ENCODE data around the gene VGLL2. TPM values are rescaled to one million over a fixed set of nuclear protein-coding genes. Genes with fewer than 3 reads are reported as not detected.

Gene VGLL2
- total and polyA plus RNA-seq, 2 donors (not counting 3 experiments of a cell fraction or from before 2014, with no cell fraction given) = not detected

DNA sequence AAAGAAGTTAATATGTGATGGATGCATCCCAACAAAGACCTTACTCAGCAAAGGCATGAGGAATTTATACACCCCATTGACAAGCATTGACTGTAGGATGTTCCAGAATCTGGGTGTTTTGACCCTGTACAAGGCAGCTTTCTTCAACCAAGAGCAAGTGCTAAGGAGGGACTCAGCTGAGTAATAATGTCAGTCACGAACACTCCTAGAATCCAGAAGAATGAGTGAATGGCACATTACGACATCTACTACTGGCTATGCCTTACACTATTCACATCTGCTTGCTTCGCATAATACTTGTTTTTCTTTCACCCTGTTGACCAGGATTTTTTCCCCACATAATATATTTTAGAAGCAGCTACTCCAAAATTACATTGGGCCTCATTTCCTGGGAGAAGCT lies 42.5 kb upstream of the VGLL2 start:
- no peaks in the 10 kb centered on the region for H3K9me1 ChIP-seq (replicated peaks; ENCODE audit: control insufficient read depth, extremely low read depth, insufficient read depth, low read length)
- no peak overlapping the region for H3K27ac ChIP-seq (ENCODE audit: insufficient read depth, low read depth, low read length)
- no peak for FAIRE-seq
- no peak overlapping the region for H3K9ac ChIP-seq (replicated peaks; ENCODE audit: extremely low read depth, insufficient read depth, low read length)
- H3K4me1 ChIP-seq (ENCODE audit: control insufficient read depth, extremely low read depth, insufficient read depth, low read length) = no peaks in the 10 kb centered on the region
- TF ChIP-seq POLR2AphosphoS5 (IDR thresholded peaks at IDR 0.05; ENCODE audit: insufficient read depth, low read depth, low read length) (no peak), FOS (IDR thresholded peaks at IDR 0.05; ENCODE audit: borderline replicate concordance, insufficient read depth, low read length) (no peak), MYC (IDR thresholded peaks at IDR 0.05; ENCODE audit: low read depth, low read length) (no peak), POLR2A (IDR thresholded peaks at IDR 0.05; ENCODE audit: low read depth, low read length) (no peak), JUN (IDR thresholded peaks at IDR 0.05; ENCODE audit: borderline replicate concordance, insufficient read depth, insufficient read length, low read depth) (no peak), GATA2 (IDR thresholded peaks at IDR 0.05; ENCODE audit: insufficient read depth, insufficient read length, low read depth, low read length) (no peak), EZH2 (IDR thresholded peaks at IDR 0.05; ENCODE audit: borderline replicate concordance, low read depth, low read length, severe bottlenecking) (no peak)
- TF ChIP-seq, protein P1, sequence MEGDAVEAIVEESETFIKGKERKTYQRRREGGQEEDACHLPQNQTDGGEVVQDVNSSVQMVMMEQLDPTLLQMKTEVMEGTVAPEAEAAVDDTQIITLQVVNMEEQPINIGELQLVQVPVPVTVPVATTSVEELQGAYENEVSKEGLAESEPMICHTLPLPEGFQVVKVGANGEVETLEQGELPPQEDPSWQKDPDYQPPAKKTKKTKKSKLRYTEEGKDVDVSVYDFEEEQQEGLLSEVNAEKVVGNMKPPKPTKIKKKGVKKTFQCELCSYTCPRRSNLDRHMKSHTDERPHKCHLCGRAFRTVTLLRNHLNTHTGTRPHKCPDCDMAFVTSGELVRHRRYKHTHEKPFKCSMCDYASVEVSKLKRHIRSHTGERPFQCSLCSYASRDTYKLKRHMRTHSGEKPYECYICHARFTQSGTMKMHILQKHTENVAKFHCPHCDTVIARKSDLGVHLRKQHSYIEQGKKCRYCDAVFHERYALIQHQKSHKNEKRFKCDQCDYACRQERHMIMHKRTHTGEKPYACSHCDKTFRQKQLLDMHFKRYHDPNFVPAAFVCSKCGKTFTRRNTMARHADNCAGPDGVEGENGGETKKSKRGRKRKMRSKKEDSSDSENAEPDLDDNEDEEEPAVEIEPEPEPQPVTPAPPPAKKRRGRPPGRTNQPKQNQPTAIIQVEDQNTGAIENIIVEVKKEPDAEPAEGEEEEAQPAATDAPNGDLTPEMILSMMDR (IDR thresholded peaks at IDR 0.05; ENCODE audit: extremely low read depth in 1 of 2, insufficient read depth in 1 of 2, low read depth in 1 of 2, low read length in 2 of 2) = no peak
- TF ChIP-seq, protein P2, sequence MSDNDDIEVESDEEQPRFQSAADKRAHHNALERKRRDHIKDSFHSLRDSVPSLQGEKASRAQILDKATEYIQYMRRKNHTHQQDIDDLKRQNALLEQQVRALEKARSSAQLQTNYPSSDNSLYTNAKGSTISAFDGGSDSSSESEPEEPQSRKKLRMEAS (IDR thresholded peaks at IDR 0.05; ENCODE audit: insufficient read depth, insufficient read length) = no peak
- ChIA-PET CTCF (no interaction called here), POLR2A (no interaction called here)
- H3K4me3 ChIP-seq (replicated peaks in 1 of 3; ENCODE audit: insufficient read depth in 1 of 3, low read depth in 1 of 3, low read length in 3 of 3) = no peak overlapping the region
- H3K4me2 ChIP-seq (ENCODE audit: insufficient read depth, low read length) = no peak overlapping the region
- no peaks in the 10 kb centered on the region for H3K9me3 ChIP-seq (replicated peaks; ENCODE audit: control insufficient read depth, insufficient read depth, low read length)
- no peaks in the 10 kb centered on the region for H3K36me3 ChIP-seq (ENCODE audit: control insufficient read depth in 2 of 2, extremely low read depth in 1 of 2, insufficient read depth in 2 of 2, low read length in 2 of 2)
- dilution Hi-C loops (cut with MboI; ENCODE audit: extremely low pct_ligation_motif_present, low sequenced_read_pairs) = no loop called here
- no TSS peak for BruUV-seq (replicated peaks)
- H3K27me3 ChIP-seq (ENCODE audit: control insufficient read depth in 2 of 2, insufficient read depth in 2 of 2, low read length in 2 of 2) = no peaks in the 10 kb centered on the region
- H4K20me1 ChIP-seq (replicated peaks; ENCODE audit: control insufficient read depth, extremely low read depth, insufficient read depth, low read length) = no peaks in the 10 kb centered on the region
- DNase-seq (ENCODE audit: low read depth, low spot score) = no peak
- intact Hi-C loops (cut with micrococcal nuclease) = no loop called here
- H3K79me2 ChIP-seq (ENCODE audit: control insufficient read depth, insufficient read depth, low read length) = no peaks in the 10 kb centered on the region
- no peak overlapping the region for H2AFZ ChIP-seq (ENCODE audit: low read depth, low read length)
